GM18511 (cell line): ENCODE measurements around the gene PDGFB.

Source experiments
- ATAC-seq: cut with Tn5 transposase; IDR thresholded peaks from one replicate; pipeline ENCODE4 v1.9.1; 2021; ENCODE audit warnings: mild to moderate bottlenecking, moderate library complexity; ENCODE audit not compliant: unreplicated experiment

The PDGFB gene

DNA sequence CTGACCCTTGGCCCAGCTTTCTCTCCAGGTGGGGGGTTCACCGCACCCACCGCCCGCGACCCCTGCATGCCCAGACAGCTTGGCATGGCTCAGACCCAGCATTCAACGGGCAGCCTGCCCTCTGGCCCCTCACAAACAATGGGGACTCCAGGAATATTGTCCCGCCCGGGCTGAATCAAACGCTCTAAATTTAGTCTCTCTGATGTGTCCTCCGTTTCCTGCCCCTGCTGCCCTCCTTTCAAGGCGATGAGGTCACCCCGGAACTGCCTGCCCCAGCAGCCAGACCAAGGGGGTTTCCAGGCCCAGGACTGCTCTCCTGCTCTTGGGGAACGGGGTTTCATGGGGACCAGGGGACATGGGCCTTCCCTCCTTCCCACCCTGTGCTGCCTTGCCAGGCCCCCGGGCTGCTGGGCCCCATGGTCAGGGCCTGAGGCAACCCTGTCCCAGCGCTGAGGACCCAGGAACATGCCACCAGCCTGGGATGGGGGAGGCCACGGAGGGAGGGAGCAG, 10.1 kb upstream of the PDGFB start:
- peak; percentile 69 for ATAC-seq

DNA sequence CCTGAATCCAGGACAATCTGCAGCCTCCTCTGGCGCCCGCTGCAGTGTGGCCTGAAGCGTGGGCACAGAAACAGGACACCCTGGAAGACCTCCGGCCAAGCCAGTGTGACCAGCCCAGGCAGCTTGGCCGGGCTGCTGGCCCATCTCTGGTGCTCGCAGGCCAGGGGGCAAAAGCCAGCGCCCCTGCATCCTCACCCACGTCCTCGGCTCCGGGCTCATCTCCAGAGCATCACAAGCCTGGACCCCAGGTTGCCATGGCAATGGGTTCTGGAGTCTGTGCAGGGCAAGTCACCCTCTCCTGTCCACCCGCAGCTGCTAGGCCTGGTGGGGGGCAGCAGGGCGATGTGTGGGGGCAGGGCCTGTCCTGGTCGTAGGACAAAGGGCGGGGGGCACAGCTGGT, 9.3 kb upstream of the PDGFB start:
- no peak for ATAC-seq

DNA sequence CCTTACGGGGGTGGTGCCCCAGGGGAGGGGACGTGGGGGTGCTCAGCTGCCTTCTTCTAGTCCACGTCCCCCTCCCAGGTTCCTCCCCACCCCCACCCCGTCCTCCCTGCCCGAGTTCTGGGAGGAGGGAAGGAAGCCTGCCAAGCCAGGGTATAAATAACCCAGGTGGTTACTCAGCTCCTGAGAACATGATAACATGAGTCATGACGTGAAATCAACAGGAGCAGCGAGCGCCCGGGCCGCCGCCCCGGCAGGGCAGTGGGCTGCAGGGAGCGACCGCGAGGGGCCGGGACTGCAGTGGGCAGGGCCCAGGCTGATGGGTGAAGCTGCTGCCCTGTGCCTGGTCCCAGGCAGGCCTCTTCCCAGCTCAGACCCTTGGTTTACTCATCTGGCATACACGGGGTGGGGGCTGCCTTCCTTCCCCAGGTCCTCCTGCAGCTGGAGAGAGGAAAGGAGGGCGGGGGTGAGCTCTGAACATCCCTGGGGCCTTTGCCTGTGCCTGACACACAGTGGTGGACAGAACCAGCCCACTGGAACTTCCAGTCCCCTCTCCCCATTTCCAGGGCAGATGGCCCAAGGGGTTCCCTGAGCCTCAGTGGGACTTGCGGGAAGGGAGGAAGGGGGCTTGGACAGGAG, 8.8 kb upstream of the PDGFB start:
- no peak for ATAC-seq

DNA sequence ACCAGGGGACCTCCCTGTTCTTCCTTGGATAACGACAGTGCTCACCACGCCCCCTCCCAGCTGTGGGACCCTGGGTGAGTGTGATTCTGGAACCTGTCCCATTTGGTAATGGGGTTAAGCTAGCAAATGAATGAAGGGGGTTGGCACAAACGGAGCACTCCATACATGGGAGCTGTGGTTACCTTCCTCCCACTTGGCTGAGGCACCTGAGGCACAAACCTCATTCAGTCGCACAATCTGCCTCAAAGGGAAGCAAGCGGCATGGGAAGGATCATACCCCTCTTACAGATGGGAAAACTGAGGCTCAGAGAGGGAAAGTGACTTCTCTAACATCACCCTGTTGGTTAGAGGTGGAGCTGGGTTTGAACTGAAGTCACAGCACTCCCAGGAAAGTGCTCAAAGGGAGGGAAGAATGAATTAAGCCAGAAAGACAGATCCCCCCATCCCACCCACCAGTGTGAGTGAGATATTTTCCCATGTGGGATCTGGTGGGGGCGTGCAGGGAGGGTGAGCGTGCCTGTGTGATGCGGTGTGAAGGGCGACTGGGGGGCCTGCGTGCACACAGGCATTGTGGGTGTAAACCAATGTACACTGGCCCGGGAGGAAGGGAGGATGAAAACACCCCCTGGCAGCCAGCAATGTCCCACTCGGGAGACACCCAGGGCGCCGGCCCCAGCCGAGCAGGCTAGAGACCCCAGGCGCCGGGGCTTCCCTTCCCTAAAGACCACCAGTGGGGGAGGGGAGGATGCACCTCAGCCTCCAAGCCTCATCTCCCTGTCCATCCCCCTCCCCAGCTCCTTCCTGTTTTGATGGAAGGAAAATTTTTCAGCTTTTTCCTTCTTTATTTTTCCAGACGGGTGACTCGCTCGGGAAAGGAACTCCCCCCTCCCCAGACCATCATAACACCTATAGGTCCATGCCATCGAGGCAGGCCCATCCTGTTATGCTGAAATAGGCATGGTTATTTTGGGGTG, 8.0 kb upstream of the PDGFB start:
- ATAC-seq = no peak

DNA sequence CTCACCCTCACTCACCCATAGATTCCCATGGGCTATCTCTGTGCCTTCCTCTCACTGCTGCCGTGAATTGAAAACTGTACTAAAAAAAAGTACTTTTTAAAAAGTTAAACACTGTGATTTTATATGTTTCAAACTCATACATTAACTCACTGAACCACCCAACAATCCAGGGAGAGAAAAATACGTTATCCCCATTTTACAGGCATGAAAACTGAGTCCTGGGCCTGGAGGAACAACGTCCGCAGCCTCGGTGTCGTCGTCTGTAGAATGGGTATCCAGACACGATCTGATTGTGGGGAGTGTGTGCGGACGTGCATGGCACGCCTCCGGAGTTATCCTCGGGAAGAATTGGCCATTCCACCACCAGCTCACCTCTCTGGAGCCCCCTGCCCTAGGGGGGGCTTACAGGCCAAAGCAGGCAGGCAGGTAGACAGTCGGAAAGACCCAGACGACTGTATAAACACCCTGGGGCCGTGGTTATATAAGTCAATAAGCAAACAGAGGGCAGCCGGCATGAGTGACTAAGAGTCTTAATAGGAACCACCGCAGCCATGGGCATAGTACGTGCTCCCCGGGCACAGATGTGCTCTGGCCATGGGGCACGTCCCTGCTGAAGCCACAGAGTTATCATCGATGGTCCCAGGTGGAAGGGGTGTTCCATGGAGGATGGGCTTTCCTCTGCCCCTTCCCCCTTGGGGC, 7.1 kb upstream of the PDGFB start:
- ATAC-seq = no peak

DNA sequence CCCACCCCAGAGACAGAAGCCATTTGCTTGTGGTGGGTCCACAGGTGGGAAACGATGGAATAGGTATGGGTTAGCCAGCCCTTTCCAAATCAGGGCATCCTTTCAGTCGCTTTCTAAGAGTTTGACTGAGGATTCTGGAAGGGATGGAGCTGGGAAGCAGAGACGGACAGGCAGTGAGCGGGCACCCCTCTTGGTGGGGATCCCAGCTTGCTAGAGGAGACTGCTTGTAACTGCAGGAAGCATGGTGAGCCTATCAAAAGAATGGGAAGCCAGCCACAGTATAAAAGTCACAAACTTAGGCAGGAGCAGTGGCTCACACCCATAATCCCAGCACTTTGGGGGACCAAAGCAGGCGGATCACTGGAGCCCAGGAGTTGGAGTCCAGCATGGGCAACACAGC, 6.1 kb upstream of the PDGFB start:
- no peak for ATAC-seq

DNA sequence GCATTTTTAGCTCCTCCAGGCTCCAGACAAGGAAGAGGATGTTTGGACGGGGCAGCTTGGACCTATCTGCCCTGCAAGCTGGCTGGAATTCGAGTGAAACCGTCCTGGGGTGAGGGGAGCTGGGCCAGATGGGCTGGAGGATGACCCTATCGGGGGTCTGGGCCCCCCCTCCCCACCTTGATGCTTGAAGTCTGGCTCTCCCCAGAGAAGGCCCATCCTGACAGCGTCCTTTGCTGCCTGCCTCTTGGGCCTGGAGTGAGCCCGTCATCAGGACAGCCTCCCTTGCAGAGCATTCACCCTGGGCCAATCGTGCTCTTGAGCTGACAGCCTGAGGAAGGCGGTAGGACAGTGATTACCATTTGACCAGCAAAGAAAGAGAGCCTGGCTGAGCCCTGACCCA, 5.3 kb upstream of the PDGFB start:
- ATAC-seq = no peak

DNA sequence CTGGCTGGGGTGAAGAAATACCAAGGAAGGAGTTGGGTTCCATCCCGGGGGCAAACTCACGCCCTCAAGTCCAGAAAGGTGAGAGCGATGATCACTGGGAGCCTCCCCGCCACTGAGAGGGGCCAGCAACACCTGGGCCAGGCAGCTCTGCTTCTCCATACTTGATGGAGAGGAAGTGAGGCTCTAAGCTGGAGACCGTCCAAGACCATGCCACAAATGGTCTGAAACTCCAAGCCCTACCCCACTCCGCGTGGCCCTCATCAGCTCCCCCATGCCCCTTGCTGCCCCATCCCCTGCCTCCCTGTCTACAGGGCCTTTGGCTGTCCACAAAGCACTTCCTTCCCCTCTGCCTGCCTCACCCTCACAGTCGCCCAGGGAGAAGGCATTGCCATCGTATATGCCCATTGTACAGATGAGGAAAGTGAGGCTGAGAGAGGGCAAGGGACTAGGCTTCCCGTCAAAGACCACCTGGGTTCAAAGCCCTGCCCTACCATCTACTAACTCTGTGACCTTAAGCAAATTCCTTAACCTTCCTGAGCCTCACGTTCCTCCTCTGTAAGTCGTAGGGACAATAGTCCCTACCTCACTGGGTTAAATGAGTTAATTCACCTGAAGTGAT, 4.4 kb upstream of the PDGFB start:
- ATAC-seq = no peak

DNA sequence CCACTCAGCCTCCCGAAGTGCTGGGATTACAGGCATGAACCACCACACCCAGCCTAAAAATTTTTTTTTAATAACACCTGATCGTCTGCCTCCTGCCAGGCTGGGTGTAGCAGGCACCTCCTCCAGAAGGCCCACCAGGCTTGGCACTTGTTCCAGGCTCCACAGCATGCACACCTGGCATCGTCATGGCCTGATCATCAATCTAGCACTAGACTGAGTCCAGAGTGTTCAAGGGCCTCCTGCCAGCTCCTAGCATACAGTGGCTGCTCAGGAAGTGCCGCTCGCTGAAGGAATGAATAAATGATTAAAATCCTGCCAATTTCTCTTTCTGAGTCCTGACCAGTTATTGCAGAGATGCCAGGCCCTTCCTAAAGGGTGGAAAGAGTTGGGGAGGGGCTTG, 3.5 kb upstream of the PDGFB start:
- ATAC-seq = no peak

DNA sequence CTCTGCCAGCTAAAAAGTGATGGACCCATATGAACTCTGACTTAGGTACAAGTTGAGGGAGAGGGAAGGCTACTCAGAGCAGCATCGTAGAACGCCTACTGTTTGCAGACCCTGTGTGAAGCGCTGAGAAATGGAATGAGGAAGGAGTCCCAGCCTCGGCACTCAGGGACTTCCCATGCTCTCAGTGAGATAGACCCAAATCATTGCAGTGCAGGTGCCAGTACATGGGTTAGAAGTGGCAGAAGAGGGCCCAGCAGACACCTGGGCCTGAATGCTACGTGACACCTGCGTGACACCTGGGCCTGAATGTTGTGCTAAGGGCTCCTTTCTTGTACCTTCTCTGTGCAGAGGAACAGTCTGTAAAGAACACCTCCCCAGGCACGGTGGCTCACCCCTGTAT, 2.6 kb upstream of the PDGFB start:
- no peak for ATAC-seq

DNA sequence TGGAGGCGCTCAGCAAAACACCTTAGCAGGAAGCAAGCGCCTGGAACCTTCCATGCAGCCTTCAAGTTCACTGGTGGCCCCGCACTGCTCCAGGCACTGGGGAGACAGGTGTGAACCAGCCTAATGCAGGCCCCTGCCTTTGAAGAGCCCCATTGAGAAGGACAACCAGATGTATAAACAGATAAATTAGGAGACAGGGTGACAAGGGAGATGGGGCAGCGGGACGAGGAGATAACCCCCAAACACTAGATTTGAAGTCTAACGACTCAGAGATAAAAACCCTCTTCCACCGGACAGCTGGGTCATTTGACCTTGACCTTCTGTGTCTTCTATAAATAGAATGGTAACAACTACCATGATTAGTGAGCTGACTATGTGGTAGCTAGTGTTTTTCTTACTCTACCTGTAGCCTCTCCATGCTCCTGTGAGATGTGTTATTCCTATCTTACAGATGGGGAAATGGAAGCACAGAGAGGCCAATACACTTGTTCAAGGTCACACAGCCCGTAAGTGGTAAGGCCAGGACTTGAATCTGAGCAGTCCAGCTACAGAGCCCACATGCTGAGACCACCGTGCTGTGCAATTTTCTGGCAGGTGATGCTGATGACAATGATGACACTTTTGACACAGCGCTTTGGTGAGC, 2.0 kb upstream of the PDGFB start:
- ATAC-seq = no peak

DNA sequence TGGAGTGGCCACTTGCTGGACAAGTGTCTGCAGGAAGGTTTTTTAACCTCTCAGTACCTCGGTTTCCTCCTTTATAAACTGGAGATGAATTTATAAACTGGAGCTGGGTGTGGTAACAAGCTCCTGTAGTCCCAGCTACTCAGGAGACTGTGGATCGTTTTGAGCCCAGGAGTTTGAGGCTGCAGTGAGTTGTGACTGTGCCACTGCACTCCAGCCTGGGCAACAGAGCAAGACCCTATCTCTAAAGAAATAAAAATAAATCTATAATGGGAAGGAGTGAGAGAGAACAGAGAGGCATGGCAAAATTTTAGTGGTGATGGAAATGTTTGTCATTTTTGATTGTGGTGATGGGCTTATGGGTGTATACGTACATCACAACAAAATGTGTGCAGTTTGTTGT, 1.4 kb upstream of the PDGFB start:
- no peak for ATAC-seq

DNA sequence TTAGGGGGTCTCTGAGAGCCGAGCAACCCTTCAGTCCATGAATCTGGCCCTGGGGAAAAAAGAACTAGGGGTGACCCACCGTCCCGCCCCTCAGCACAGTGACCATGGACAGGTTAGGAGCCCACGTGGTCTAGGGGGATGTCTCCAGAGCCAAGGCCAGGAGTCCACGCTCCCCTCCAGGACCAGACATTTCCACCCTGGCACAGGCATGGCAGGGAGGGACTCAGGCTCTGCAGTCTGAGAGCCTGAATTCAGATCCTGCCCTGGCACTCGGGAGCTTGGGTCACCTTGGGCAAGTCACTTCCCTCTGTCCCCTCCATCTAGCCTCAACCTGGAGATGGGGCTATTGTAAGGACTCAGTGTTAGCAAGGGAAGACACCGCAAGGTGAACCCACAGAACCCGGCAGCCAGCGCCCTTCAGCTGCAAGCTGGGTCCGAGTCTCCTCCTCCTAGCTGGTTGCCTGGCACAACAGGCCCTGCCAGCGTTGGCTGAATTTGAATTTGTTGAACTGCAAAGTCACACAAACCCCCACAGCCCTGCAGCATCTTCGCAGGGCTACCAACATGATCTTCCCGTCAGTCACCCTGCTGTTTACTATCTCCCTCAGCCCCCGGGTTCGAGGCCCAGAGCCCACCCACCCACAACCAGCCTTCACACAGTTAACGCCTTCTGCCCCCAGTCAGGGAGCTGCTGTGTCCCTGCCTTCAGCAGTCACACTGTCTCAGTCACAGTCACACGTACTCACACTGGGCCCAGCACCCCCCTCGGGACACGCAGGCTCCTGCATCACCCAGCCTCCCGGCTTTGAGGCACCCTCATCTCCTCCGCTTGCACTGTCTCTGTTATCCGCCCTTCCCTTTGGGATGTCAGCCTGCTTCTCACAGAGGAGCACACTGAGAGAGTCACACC, 603 bp upstream of the PDGFB start:
- ATAC-seq = no peak

DNA sequence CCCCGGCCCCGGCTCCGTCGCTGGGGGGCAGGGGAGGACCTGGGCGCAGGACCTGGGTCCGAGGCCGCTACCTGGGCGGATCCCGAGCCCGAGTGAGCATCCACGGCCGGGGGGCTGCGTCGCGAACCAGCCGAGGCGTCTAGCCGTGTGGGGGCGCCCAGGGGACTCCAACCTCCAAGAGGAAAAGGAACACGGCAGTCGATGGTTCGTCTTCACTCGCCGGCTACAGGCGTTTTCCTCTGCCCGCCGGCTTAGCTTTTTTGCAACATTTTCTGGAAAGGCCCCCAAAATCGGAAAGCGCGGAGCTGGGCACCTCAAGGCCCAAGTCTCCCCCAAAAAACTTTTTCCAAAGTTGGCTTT, 666 bp downstream of the PDGFB start:
- ATAC-seq = no peak

DNA sequence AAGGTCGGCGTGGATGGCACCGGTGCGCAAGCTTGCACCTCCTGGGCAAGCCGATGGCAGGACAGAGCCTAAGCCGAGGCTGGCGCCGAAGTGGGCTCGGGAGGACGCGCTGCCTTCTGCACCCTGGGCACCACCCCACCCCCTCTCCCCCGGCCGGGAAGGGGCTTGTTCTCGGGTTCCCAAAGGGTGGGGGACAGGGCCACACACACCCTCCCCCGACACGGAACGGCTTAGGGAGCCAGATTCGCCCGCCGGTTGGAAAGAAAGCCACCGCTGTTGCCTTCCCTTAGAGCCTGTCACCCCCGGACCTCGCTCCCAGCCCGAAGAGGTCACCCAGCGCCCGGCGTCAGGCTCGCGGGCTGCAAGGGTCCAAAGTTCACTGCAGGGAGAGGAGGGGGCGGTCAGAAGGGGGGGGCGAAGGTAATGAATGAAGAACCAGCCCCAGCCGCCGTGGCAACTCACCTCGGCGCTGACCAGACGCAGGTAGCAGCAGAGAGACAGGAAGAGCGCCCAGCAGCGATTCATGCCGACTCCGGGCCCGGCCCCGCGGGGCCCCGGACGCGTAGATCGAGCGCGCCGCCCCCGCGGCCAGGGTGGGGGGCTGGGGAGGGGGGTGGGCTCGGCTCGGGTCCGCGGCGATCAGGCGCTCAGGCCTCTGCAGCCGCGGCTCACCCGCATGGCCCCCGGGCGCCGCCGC, 1.2 kb downstream of the PDGFB start:
- ATAC-seq = no peak

DNA sequence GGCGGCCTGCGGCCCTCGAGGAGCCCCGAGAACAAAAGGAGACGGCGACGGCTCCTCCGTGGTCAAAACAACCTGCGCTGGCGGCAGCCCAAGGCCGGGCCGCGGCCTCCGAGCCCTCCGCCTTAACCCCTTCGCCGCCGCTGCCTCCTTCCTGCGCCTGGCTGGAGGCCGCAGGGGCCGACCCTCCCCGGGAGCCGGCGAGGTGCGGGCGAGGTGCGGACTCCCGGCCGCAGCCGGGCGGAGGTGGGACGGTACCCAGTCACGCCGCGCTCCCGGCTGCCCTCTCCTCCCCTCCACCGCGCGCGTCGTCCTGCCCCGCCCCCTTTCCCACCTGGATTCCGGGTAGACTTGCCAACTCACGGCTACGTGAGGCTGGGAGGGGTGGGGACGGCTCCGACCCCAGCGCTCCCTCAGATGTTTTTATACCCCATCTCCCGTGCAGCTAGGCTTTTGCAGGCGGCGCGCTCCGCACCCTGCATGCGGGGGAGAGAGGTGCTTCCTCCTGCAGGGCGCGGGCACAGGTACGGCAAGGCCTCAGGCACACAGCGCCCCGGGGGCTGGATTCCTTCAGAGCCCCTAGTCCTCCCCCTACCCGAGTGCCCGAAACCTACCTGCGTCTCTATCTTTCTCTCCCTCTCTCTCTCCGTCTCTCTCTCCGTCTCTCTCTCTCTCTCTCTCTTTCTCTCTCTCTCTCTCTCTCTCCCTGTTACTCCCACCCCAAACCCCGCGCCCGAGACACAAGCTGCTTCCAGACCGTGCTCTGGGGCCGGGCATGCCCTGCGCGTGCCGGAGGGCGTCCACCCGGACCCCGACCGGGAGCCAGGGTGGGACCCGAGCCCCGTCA, 2.0 kb downstream of the PDGFB start:
- ATAC-seq = no peak

DNA sequence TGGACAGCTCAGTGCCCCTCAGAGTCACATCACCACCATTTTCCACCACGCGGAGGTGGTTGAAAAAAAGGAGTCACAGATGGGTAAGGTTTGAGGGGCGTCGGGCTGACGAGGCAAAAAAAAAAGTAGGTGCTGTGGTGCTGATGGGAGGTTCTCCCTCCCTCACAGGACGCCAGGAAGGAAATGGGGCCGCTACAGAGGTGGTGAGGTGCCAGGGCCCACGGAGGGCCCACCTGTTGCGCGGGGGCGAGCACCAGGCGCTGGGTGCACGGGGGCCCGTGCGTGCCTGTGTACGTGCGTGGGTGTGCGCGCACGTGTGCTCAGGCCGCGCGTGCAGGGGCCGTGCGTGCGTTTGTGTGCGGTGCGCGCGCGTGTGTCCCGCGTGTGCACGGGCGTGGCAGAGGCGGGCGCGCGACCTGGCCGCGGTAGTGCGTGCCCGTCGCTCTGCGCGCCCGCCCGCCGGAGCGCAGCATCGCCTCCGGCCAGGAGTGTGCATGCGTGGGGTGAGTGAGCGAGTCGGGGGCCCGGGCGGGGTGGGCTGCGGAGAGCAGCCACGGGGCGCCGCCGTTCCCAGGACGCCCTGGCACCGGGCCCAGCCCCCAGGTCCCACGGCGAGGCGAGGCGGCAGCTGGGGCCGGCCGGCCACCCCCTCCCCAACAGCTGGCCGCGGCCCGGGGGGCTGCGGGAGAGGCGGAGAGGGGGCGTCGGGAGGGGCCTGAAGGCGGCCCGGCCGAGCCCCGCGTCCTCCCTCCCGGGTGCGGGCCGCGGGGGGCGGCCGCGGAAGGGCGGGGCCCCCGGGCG, 2.8 kb downstream of the PDGFB start:
- ATAC-seq = no peak
